Calu3 (cell line): ENCODE results near the gene JADE2. TPM values are rescaled to one million over a fixed set of nuclear protein-coding genes. Genes with fewer than 3 reads are reported as not detected.

ENCODE experiments used
- BruUV-seq: library from RNA; stranded (reverse); fragments of 400-500 nt; replicated peaks from 2 replicates; lab custom pipeline; 2021; lab: Mats Ljungman, UMichigan
- CTCF ChIA-PET: fragments of 300-600 bp; sonication (Branson Sonifier 250); formaldehyde crosslinking; loops from one replicate; lab custom pipeline; 2022; ENCODE audit warnings: antibody characterized with exemption; lab: Charles Lee
- DNase-seq: peaks from one replicate; pipeline ENCODE4 v3.0.0; 2022
- H3K27ac Mint-ChIP-seq: one replicate; pipeline ENCODE4 v1.8.0; 2022; ENCODE audit warnings: mixed read lengths; ENCODE audit not compliant: unreplicated experiment
- H3K27me3 Mint-ChIP-seq: one replicate; pipeline ENCODE4 v1.8.0; 2022; ENCODE audit warnings: mixed read lengths; ENCODE audit not compliant: unreplicated experiment
- H3K36me3 Mint-ChIP-seq: one replicate; pipeline ENCODE4 v1.8.0; 2022; ENCODE audit warnings: mild to moderate bottlenecking, moderate library complexity, mixed read lengths; ENCODE audit not compliant: insufficient read depth, unreplicated experiment
- H3K4me1 Mint-ChIP-seq: one replicate; pipeline ENCODE4 v1.8.0; 2022; ENCODE audit warnings: mild to moderate bottlenecking, low read depth, mixed read lengths; ENCODE audit not compliant: unreplicated experiment
- H3K4me3 Mint-ChIP-seq: one replicate; pipeline ENCODE4 v1.8.0; 2022; ENCODE audit warnings: mild to moderate bottlenecking, low read depth, moderate library complexity, mixed read lengths; ENCODE audit not compliant: unreplicated experiment
- H3K9me3 Mint-ChIP-seq: one replicate; pipeline ENCODE4 v1.8.0; 2022; ENCODE audit warnings: low read depth, mixed read lengths; ENCODE audit not compliant: unreplicated experiment
- CTCF ChIP-seq: fragments of 200-600 bp; IDR thresholded peaks from one replicate; pipeline ENCODE4 v1.8.0; 2022; ENCODE audit warnings: antibody characterized with exemption; ENCODE audit not compliant: unreplicated experiment
- intact Hi-C: fragments of 100-400 bp; cut with micrococcal nuclease; formaldehyde crosslinking; loops from one replicate; pipeline ENCODE4 v1.10.0; 2022; ENCODE audit not compliant: unreplicated experiment
- total RNA-seq: library from RNA; stranded (reverse); gene quantifications from 2 replicates; pipeline ENCODE4 v1.2.3, GENCODE V29; 2022

The JADE2 gene
- total RNA-seq, 1 experiment from 2014 or later, result 93.4 TPM

- H3K4me3 Mint-ChIP-seq, result no peak overlapping the region
- DNase-seq, result no peak
Observed at GRCh38 chr5:134534726-134535110, 9.2 kb downstream of the JADE2 start.

GRCh38 chr5:134536876-134537275, 11.4 kb downstream of the JADE2 start:
- H3K4me1 Mint-ChIP-seq, result no peaks in the 10 kb centered on the region
- H3K27ac Mint-ChIP-seq, result no peak overlapping the region
- intact Hi-C loops, result no loop called here

More at GRCh38 chr5:134534726-134535110, 9.2 kb downstream of the JADE2 start:
- H3K4me1 Mint-ChIP-seq, result peaks cover 14% of the 10 kb centered on the region
- CTCF ChIA-PET, result no interaction called here
- no peak overlapping the region for H3K27ac Mint-ChIP-seq
- TF ChIP-seq CTCF, result no peak
- intact Hi-C loops, result no loop called here
- no TSS peak for BruUV-seq
- no peaks in the 10 kb centered on the region for H3K9me3 Mint-ChIP-seq
- peaks cover 30% of the 10 kb centered on the region for H3K36me3 Mint-ChIP-seq
- no peaks in the 10 kb centered on the region for H3K27me3 Mint-ChIP-seq

GRCh38 chr5:134537297-134537696, 11.8 kb downstream of the JADE2 start:
- no peak for TF ChIP-seq CTCF
- no peak for DNase-seq
- Mint-ChIP-seq H3K36me3 (peaks cover 40% of the 10 kb centered on the region), H3K4me3 (no peak overlapping the region), H3K27ac (no peak overlapping the region), H3K27me3 (no peaks in the 10 kb centered on the region), H3K9me3 (no peaks in the 10 kb centered on the region), H3K4me1 (no peaks in the 10 kb centered on the region)
- CTCF ChIA-PET, result no interaction called here
- intact Hi-C loops, result no loop called here
- no TSS peak for BruUV-seq

More at GRCh38 chr5:134536876-134537275, 11.4 kb downstream of the JADE2 start:
- no peak for TF ChIP-seq CTCF
- Mint-ChIP-seq H3K27me3 (no peaks in the 10 kb centered on the region), H3K4me3 (no peak overlapping the region), H3K9me3 (no peaks in the 10 kb centered on the region), H3K36me3 (peaks cover 40% of the 10 kb centered on the region)
- BruUV-seq, result no TSS peak
- no peak for DNase-seq
- CTCF ChIA-PET, result no interaction called here

- peaks cover 41% of the 10 kb centered on the region for H3K36me3 Mint-ChIP-seq
- CTCF ChIA-PET, result interaction anchor here (0.6 kb wide), 1 partner anchor 72 kb away, joined by 3 read pairs; no protein-coding TSS in a partner anchor
Observed at GRCh38 chr5:134538296-134538695, 12.8 kb downstream of the JADE2 start.

More at GRCh38 chr5:134538296-134538695, 12.8 kb downstream of the JADE2 start:
- Mint-ChIP-seq H3K4me1 (no peaks in the 10 kb centered on the region), H3K9me3 (no peaks in the 10 kb centered on the region), H3K27ac (no peak overlapping the region), H3K4me3 (no peak overlapping the region), H3K27me3 (no peaks in the 10 kb centered on the region)
- no peak for TF ChIP-seq CTCF
- intact Hi-C loops, result no loop called here
- BruUV-seq, result no TSS peak
- no peak for DNase-seq
